HG03378 (cell line): Measurements from ENCODE around the gene NISCH.
"Not testable (repeated sequence)": the region's sequence is repeated elsewhere in the genome, so short reads cannot be mapped to it uniquely, and the experiment has no call there.

Experiments used
- ATAC-seq: cut with Tn5 transposase; IDR thresholded peaks from one replicate; pipeline ENCODE4 v1.9.1; 2021; ENCODE audit warnings: mild to moderate bottlenecking, moderate library complexity; ENCODE audit not compliant: unreplicated experiment

The NISCH gene

DNA sequence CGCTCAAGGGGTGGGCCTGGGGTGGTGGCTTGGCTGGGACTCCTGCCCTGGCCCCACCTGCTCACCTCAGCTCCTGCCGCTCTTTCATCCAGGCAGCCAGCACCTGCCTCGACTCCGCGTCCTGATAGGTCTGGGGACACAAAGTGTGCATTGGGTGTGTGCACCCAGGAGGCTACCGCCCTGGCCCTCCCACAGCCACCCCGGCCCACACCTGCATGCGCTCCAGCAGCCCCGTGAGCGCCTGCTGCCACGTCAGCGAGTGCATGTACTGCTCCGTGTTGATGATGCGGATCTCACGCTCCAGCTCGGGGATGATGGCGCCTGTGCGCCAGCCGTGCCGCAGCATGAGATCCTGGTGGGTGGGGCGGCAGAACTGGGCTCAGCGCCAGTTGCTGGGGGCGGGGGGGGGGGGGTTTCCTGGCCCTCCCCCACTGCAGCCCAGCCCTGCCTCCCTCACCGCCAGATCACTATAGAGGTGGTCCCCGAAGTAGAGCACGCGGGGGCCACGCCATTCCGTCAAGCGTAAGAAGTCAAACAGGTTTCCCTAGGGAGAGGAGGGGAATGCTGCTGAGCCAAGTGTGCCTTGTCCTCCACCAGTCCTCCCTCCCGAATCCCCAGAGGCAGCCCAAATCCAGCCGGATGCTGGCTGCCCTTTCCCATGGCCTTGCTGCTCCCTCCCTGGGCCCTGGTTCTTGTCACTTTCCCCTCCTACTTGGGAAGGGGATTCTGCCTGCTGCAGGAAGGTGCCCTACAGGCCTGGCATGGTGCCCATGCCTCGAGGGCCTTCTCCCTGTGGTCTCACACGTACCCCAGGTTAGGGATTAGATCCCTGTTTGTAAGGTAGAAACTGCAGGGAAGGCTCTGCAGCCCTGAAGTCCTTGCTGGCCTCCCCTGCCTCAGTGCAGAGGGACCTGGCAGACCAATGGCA is 69.6 kb downstream of the NISCH start:
- ATAC-seq: no peak

GRCh38 chr3:52525680-52526561 is 70.5 kb downstream of the NISCH start:
- no peak for ATAC-seq

- not testable (repeated sequence) for ATAC-seq
These were observed 71.3 kb downstream of the NISCH start for GRCh38 chr3:52526671-52527038.

GRCh38 chr3:52527039-52527731 is 71.8 kb downstream of the NISCH start:
- no peak for ATAC-seq

- no peak for ATAC-seq
These were observed 72.6 kb downstream of the NISCH start for GRCh38 chr3:52527732-52528585.

GRCh38 chr3:52528586-52529375 is 73.4 kb downstream of the NISCH start:
- no peak for ATAC-seq

GRCh38 chr3:52529376-52530333 is 74.3 kb downstream of the NISCH start:
- ATAC-seq: no peak

GRCh38 chr3:52530918-52531826 is 75.8 kb downstream of the NISCH start:
- no peak for ATAC-seq

GRCh38 chr3:52531860-52532516 is 76.6 kb downstream of the NISCH start:
- no peak for ATAC-seq

DNA sequence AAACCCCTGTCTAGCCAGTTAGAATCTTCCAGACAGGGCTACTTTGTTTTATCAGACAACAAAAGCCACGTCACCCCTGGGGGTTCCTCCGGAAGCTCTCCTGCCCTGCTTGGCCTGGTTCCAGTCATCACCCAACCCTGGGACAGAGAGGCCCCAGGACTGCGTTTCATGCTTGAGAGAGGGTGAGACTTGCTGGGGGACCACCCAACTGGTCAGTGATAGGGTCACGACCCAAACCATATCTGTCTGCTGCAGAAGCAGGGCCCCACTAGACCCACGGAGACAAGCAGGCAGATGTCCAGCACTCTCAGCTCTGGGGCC is 77.1 kb downstream of the NISCH start:
- ATAC-seq: no peak

DNA sequence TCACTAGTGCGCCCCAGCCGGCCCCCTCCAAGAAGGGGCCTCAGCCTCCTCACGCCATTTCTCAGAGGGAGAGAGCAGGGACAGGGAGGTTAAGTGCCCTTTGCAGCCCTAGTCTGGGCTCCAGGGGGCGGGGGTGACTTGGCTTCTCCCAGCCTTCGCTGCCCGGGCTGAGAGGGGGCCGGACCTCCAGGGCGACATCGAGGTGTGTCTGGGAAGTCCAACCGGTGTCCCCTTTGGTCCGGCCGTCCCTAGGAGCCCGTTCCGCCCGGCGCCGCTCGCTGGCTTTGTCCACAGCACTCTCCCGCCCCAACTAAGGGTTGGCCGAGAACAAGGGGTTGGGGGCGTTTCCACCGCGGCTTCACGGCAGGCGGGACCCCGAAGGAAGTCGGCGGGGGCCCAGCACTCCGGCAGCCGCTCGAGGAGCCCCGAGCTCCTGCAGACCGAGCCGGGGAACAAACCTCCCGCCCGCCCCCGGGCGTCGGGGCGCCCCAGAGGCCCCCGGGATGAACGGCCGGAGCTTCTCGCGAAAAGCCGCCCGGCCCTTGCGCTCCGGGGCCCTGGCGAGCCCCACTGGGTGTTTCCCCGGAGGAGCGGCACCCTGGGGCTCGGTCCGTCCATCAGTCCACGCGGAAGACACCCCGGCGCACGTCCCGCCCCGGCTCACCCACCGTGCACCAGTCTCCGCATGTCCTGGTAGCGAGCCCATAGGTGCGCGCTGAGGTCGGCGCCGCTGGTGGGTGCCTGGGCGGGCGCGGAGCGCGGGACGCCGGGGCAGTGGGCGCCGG is 77.6 kb downstream of the NISCH start:
- no peak for ATAC-seq

DNA sequence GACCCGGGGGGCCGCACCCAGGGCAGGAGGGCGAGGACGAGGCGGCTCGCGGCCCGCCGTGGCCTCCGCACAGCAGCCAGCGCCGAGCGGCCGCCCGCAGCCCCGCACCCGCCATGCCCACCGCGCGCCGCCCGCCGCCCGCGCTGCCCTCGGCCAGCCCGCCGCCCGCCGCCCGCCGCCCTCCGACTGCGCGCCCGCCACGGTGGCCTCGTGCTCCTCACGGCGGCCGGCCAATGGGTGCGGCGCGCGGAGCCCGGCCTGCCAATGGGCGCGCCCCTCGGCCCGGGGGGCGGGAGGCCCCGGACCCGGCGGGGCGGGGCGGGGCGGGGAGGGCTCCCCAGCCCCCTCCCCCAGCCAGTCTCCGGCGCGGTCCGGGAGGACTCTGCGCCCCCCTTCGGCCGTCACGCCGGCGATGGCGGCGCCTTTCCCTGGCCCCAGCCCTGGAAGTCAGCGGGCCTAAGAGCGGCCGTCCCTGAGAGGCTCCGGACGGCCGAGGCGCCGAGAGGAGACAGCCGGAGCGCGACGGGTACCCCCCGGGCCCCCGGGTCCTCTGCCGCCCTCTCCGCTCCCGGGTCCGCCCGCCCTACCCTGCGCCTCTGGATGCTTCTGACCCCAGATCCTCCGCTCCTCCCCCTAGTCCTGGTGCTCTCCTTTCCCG is 78.3 kb downstream of the NISCH start, which contains the start of gene NT5DC2:
Gene NT5DC2 (minus strand): TSS at position 235 of the 658 bp plus-strand sequence. CDS start 120 bp downstream, at position 115.
- no peak for ATAC-seq

- ATAC-seq: no peak
These were observed 79.1 kb downstream of the NISCH start for GRCh38 chr3:52534281-52535183.

DNA sequence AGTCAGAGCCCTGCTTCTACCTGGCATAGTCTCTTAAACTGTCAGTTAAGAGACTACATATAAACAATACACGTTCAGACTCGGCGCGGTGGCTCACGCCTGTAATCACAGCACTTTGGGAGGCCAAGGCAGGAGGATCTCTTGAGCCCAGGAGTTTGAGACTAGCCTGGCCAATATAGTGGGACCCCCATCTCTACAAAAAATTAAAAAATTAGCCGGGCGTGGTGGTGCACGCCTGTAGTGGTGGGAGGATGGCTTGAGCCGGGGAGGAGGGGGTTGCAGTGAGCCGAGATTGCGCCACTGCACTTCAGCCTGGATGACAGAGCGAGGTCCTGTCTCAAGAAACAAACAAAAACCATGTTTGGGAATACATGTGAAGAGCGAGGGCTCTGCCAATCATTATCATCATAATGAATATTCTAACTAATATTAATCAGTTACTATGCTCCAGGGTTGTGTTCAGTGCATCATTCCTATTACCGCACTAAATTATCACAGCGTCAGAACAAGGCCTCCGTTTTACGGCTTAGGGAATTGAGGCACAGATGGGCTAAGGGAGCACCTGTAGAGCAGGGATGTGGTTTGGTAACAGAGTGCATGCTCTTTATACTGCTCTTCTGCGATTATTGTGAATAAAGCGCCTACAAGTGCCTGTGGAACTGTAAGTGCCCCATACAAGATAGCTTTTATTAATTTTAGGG is 80.2 kb downstream of the NISCH start:
- no peak for ATAC-seq
